ENCODE measurements around the gene SIX6.
"Not testable (repeated sequence)": the region's sequence is repeated elsewhere in the genome, so short reads cannot be mapped to it uniquely, and the experiment has no call there.

The SIX6 gene

GRCh38 chr14:60508707-60509437 lies at the start of gene SIX6:
SIX6 (plus strand) TSS chr14:60509146; CDS start chr14:60509399, 253 bp downstream.
- no peak for DNase-seq

GRCh38 chr14:60480248-60480647 lies 28.7 kb upstream of the SIX6 start:
- DNase-seq: not testable (repeated sequence)

- no peak for DNase-seq
Measured at GRCh38 chr14:60482743-60483142, 26.2 kb upstream of the SIX6 start.

GRCh38 chr14:60485057-60485597 lies 23.8 kb upstream of the SIX6 start:
- no peak for DNase-seq

GRCh38 chr14:60485598-60486251 lies 23.2 kb upstream of the SIX6 start, which contains the start of gene C14orf39:
C14orf39 (minus strand) TSS chr14:60486063; CDS start chr14:60485078, 985 bp downstream.
- no peak for DNase-seq

GRCh38 chr14:60487211-60487610 lies 21.7 kb upstream of the SIX6 start:
- DNase-seq: no peak

GRCh38 chr14:60488175-60488574 lies 20.8 kb upstream of the SIX6 start:
- peak; percentile 30 for DNase-seq

GRCh38 chr14:60490270-60490669 lies 18.7 kb upstream of the SIX6 start:
- DNase-seq: no peak

GRCh38 chr14:60495946-60496345 lies 13.0 kb upstream of the SIX6 start:
- no peak for DNase-seq

GRCh38 chr14:60502541-60502940 lies 6.4 kb upstream of the SIX6 start:
- DNase-seq: no peak

- no peak for DNase-seq
Measured at GRCh38 chr14:60505448-60505847, 3.5 kb upstream of the SIX6 start.

- no peak for DNase-seq
Measured at GRCh38 chr14:60506010-60506409, 2.9 kb upstream of the SIX6 start.

- DNase-seq: no peak
Measured at GRCh38 chr14:60506462-60506984, 2.4 kb upstream of the SIX6 start.

GRCh38 chr14:60506985-60507829 lies 1.7 kb upstream of the SIX6 start:
- no peak for DNase-seq

GRCh38 chr14:60508363-60508706 lies 611 bp upstream of the SIX6 start:
- no peak for DNase-seq

GRCh38 chr14:60509438-60510253 lies 700 bp downstream of the SIX6 start:
- no peak for DNase-seq

- no peak for DNase-seq
Measured at GRCh38 chr14:60510254-60510950, 1.5 kb downstream of the SIX6 start.

- no peak for DNase-seq
Measured at GRCh38 chr14:60510951-60511599, 2.1 kb downstream of the SIX6 start.

GRCh38 chr14:60512126-60512525 lies 3.2 kb downstream of the SIX6 start:
- DNase-seq: peak; percentile 35

- DNase-seq: no peak
Measured at GRCh38 chr14:60512973-60513571, 4.1 kb downstream of the SIX6 start.

GRCh38 chr14:60514378-60514740 lies 5.4 kb downstream of the SIX6 start:
- DNase-seq: peak; percentile 51

Data from NCI-H1105 treated with DMSO at 0.1 percent for 48 hours (cell line).